ENCODE data around the gene ACSBG1. TPM values are rescaled to one million over a fixed set of nuclear protein-coding genes. Genes with fewer than 3 reads are reported as not detected.
A peak's percentile ranks its signal among the peaks of the same experiment; 100 is the strongest.

ACSBG1 gene
- total RNA-seq, 4 donors from 2014 or later: 75.9 to 131 (median 92.8) TPM

- 65 to 73% methylated on average over 3 to 6 of the region's 6 CpGs for WGBS, 2 donors
- TF ChIP-seq POLR2A (IDR thresholded peaks at IDR 0.05) (no peak), CTCF (IDR thresholded peaks at IDR 0.05) (no peak)
- no peak overlapping the region for H3K4me3 ChIP-seq (ENCODE audit: low read depth, poor library complexity, severe bottlenecking)
- peak in 1 of 2 donors; percentile 88 for DNase-seq (ENCODE audit: low spot score in 2 of 2)
- intact Hi-C loops (cut with DNase I; ENCODE audit: low total_unique reads): no loop called here
These were observed 21.0 kb downstream of the ACSBG1 start for GRCh38 chr15:78213425-78213750.

GRCh38 chr15:78212546-78213424, 21.6 kb downstream of the ACSBG1 start:
- peak; percentile 54 to 92 for DNase-seq (ENCODE audit: low spot score in 2 of 2)

GRCh38 chr15:78212008-78212407, 22.4 kb downstream of the ACSBG1 start:
- H3K4me3 ChIP-seq (ENCODE audit: low read depth, poor library complexity, severe bottlenecking): no peak overlapping the region
- WGBS, 2 donors: 85 to 89% methylated on average over 10 of the region's 10 CpGs
- peak in 1 of 2 donors; percentile 75 for DNase-seq (ENCODE audit: low spot score in 2 of 2)

More at GRCh38 chr15:78212546-78213424, 21.6 kb downstream of the ACSBG1 start:
- WGBS, 2 donors: 38 to 42% methylated on average over 17 of the region's 17 CpGs
- TF ChIP-seq CTCF (IDR thresholded peaks at IDR 0.05): no peak
- TF ChIP-seq POLR2A (IDR thresholded peaks at IDR 0.05): no peak
- no peak overlapping the region for H3K4me3 ChIP-seq (ENCODE audit: low read depth, poor library complexity, severe bottlenecking)
- intact Hi-C loops (cut with DNase I; ENCODE audit: low total_unique reads): no loop called here

GRCh38 chr15:78211189-78211921, 23.0 kb downstream of the ACSBG1 start:
- WGBS, 2 donors: 56 to 61% methylated on average over 12 of the region's 12 CpGs
- no peak overlapping the region for H3K4me3 ChIP-seq (ENCODE audit: low read depth, poor library complexity, severe bottlenecking)
- intact Hi-C loops (cut with DNase I; ENCODE audit: low total_unique reads): no loop called here
- DNase-seq (ENCODE audit: low spot score in 2 of 2): peak in 1 of 2 donors; percentile 66
- TF ChIP-seq CTCF (IDR thresholded peaks at IDR 0.05): no peak
- TF ChIP-seq POLR2A (IDR thresholded peaks at IDR 0.05): no peak

More at GRCh38 chr15:78212008-78212407, 22.4 kb downstream of the ACSBG1 start:
- no peak for TF ChIP-seq POLR2A (IDR thresholded peaks at IDR 0.05)
- no peak for TF ChIP-seq CTCF (IDR thresholded peaks at IDR 0.05)
- intact Hi-C loops (cut with DNase I; ENCODE audit: low total_unique reads): no loop called here

- 32 to 40% methylated on average over 5 of the region's 5 CpGs for WGBS, 2 donors
- no peak overlapping the region for H3K4me3 ChIP-seq (ENCODE audit: low read depth, poor library complexity, severe bottlenecking)
- no peak for TF ChIP-seq POLR2A (IDR thresholded peaks at IDR 0.05)
- no peak for TF ChIP-seq CTCF (IDR thresholded peaks at IDR 0.05)
- DNase-seq (ENCODE audit: low spot score in 2 of 2): peak; percentile 11 to 52
- intact Hi-C loops (cut with DNase I; ENCODE audit: low total_unique reads): no loop called here
These were observed 24.0 kb downstream of the ACSBG1 start for GRCh38 chr15:78210349-78210717.
